Esophagus muscularis mucosa (tissue), 4 donors: Measurements from ENCODE around the gene RBM12. TPM values are rescaled to one million over a fixed set of nuclear protein-coding genes. Genes with fewer than 3 reads are reported as not detected.
A peak's percentile ranks its signal among the peaks of the same experiment; 100 is the strongest.

ENCODE experiments used
- DNase-seq: peaks from one replicate; pipeline ENCODE4 v3.0.0-alpha.2; 2017; ENCODE audit errors: extremely low spot score
- H3K27ac ChIP-seq, 4 donors: fragments of 200-600 bp; sonication (generic); replicated peaks in 1 of 4; 1 replicate in 3 of 4; 2 replicates in 1 of 4; pipeline ENCODE4 v1.5.1; 2016 to 2019; ENCODE audit warnings: mild to moderate bottlenecking in 1 of 4
- H3K27me3 ChIP-seq, 4 donors: fragments of 200-600 bp; sonication (generic); one replicate each; pipeline versions ENCODE4 v1.5.1 to v1.6.0; 2016 to 2019
- H3K36me3 ChIP-seq, 4 donors: fragments of 200-600 bp; sonication (generic); one replicate each; pipeline ENCODE4 v1.5.1; 2016 to 2019
- H3K4me1 ChIP-seq, 4 donors: fragments of 200-600 bp; sonication (generic); one replicate each; pipeline ENCODE4 v1.5.1; 2016 to 2019
- H3K4me3 ChIP-seq, 4 donors: fragments of 200-600 bp; sonication (generic); 1 replicate in 2 of 4; 2 replicates in 2 of 4; pipeline ENCODE4 v1.5.1; 2016 to 2019; ENCODE audit warnings: mild to moderate bottlenecking in 4 of 4, moderate library complexity in 1 of 4
- H3K9me3 ChIP-seq, 4 donors: fragments of 200-600 bp; sonication (generic); 1 replicate in 3 of 4; 2 replicates in 1 of 4; pipeline ENCODE4 v1.5.1; 2016 to 2019
- EP300 ChIP-seq: sonication (generic); formaldehyde crosslinking; IDR thresholded peaks from one replicate; pipeline ENCODE4 v1.6.1; 2017; ENCODE audit warnings: antibody characterized with exemption
- POLR2A ChIP-seq: fragments of 450-650 bp; IDR thresholded peaks from one replicate; pipeline ENCODE4 v1.6.1; 2017; ENCODE audit warnings: antibody characterized with exemption, moderate library complexity, mild to moderate bottlenecking, low read depth
- POLR2AphosphoS5 ChIP-seq, 2 donors: sonication (generic); formaldehyde crosslinking; IDR thresholded peaks; one replicate each; pipeline ENCODE4 v1.6.1; 2017; ENCODE audit warnings: antibody characterized with exemption in 2 of 2
- WGBS: methylation state at CpG from one replicate; pipeline ENCODE4 v1.1.5; 2018; 5-methylcytosine and 5-hydroxymethylcytosine counted together
- intact Hi-C: fragments of 100-400 bp; cut with DNase I; formaldehyde crosslinking; loops from one replicate; pipeline ENCODE4 v1.15.1; 2023
- total RNA-seq, 4 donors: library from RNA; depleted of rRNA; stranded (reverse); fragments of >200 nt; gene quantifications; one replicate each; pipeline versions ENCODE4 v1.1.0 to v1.2.1, GENCODE V29; 2016
- TF ChIP-seq, protein P1 (sequence below), 3 experiments: fragments of 200-600 bp in 2 of 3; fragments of 450-650 bp in 1 of 3; sonication (generic) in 2 of 3; IDR thresholded peaks; one replicate each; pipeline ENCODE4 v1.5.1; 2017 to 2019; ENCODE audit warnings: antibody characterized with exemption in 3 of 3, mild to moderate bottlenecking in 2 of 3, moderate library complexity in 1 of 3

RBM12 gene
- total RNA-seq, 4 donors from 2014 or later: 21.0 to 30.6 (median 24.0) TPM

DNA sequence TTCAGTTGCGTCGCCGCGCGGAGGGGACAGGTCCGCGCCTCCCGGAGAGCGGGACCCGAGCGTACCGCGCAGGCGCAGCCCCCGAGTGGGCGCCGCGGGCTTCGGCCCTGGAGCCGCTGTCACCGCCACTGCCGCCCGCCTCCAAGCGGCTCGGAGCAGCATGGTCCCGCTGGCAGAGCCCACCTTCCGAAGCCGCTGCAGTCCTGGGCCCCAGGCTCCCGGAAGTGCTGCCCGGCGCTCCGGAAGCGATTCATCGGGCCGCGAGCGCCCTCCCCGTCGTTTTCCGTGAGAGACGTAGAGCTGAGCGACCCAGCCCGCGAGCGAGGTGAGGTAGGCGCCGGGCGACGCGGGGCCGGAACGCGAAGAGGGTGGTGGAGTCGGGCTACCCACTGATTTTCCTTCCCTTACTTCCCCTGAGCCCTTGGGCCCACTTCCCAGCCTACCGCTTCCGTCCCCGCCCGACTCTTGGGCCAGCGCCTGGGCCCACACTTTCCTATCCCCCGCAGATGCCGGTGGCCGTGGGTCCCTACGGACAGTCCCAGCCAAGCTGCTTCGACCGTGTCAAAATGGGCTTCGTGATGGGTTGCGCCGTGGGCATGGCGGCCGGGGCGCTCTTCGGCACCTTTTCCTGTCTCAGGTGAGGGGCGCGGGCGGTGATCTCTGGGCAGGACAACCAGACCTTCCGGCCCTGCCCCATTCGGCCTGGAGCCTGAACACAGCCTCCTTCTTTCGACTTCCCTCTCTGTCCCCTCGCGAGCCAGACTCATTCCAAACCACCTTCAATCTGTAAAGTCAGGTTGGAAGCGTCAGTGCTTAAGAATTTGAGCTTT, 34.6 kb upstream of the RBM12 start, which contains the start of the genes NFS1 and ROMO1:
Gene NFS1 (minus strand): TSS at position 226 of the 830 bp plus-strand sequence. CDS start 64 bp downstream, at position 162.
Gene ROMO1 (plus strand): TSS at position 279 of the 830 bp plus-strand sequence. CDS start 228 bp downstream, at position 507.
- Histone ChIP-seq H3K36me3 (peaks cover 18 to 57% (median 56%) of the 10 kb centered on the region in 4 donors), H3K27me3 (no peaks in the 10 kb centered on the region), H3K4me1 (peaks cover 19 to 43% (median 29%) of the 10 kb centered on the region in 4 donors), H3K4me3 (peak within 1 kb of the TSS; percentile 88 to 100 (median 92)), H3K9me3 (no peaks in the 10 kb centered on the region), H3K27ac (peak within 1 kb of the TSS; percentile 91 to 95 (median 94))
- TF ChIP-seq POLR2AphosphoS5 (IDR thresholded peaks at IDR 0.05) (peak; percentile 88 to 92), POLR2A (peak; percentile 29), EP300 (no peak)
- TF ChIP-seq, protein P1, sequence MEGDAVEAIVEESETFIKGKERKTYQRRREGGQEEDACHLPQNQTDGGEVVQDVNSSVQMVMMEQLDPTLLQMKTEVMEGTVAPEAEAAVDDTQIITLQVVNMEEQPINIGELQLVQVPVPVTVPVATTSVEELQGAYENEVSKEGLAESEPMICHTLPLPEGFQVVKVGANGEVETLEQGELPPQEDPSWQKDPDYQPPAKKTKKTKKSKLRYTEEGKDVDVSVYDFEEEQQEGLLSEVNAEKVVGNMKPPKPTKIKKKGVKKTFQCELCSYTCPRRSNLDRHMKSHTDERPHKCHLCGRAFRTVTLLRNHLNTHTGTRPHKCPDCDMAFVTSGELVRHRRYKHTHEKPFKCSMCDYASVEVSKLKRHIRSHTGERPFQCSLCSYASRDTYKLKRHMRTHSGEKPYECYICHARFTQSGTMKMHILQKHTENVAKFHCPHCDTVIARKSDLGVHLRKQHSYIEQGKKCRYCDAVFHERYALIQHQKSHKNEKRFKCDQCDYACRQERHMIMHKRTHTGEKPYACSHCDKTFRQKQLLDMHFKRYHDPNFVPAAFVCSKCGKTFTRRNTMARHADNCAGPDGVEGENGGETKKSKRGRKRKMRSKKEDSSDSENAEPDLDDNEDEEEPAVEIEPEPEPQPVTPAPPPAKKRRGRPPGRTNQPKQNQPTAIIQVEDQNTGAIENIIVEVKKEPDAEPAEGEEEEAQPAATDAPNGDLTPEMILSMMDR (IDR thresholded peaks at IDR 0.05): peak; percentile 14 to 42 (median 36)
- 0% methylated on average over 18 of the region's 81 CpGs for WGBS
- intact Hi-C loops: loop anchor here (2.0 kb wide), 1 partner anchor 73 kb away; the partner anchor contains the start of gene PHF20
- DNase-seq: peak; percentile 96

DNA sequence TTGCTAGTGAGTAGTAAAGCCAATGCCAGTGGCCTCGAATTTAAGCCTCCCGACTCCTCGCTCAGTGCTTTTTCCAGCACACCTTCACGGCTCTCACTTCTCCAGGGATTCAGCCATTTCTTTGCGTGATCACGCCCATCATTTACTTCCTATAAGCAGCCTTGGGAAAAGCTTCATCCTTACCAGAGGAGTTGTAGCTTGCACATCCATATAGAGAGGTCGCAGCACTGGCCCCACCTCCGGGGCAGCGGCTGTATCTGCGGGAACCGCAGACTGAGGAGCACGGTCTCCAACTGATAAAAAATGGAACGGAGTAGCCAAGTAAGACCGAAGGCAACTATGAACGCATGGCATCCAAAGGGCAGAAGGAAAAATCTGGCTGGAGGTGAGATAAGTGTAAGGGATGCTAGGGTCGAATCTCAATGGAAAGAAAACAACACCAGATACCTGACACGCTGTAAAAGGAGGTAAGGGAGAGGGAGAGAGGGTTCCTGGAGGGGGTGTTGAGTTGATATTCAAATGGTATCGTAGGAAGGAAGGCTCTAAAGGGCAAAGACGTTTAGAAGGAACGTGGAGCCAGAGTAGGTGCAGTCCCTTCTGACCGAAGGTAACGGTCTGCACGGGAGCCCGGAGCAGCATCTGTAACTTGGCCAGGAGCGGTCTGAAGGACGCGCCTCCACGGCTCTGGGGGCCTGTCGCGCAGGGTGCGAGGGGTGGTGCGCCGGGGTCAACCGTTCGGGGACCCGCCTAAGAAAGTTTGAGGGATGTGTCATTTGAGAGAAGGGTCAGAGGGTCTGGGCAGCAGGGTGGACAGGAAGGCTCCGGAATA, 33.8 kb upstream of the RBM12 start:
- Histone ChIP-seq H3K36me3 (peaks cover 18 to 57% (median 56%) of the 10 kb centered on the region in 4 donors), H3K4me1 (peaks cover 19 to 43% (median 29%) of the 10 kb centered on the region in 4 donors), H3K9me3 (no peaks in the 10 kb centered on the region), H3K4me3 (peak overlapping the region; percentile 88 to 100 (median 92)), H3K27me3 (no peaks in the 10 kb centered on the region), H3K27ac (peak overlapping the region; percentile 91 to 95 (median 94))
- intact Hi-C loops: loop anchor here (2.0 kb wide), 1 partner anchor 74 kb away; the partner anchor contains the start of gene PHF20
- 5% methylated on average over 36 of the region's 37 CpGs for WGBS
- no peak for DNase-seq
- no peak for TF ChIP-seq POLR2A
- TF ChIP-seq EP300: no peak
- no peak for TF ChIP-seq POLR2AphosphoS5 (IDR thresholded peaks at IDR 0.05)
- TF ChIP-seq, protein P1 (IDR thresholded peaks at IDR 0.05): no peak

DNA sequence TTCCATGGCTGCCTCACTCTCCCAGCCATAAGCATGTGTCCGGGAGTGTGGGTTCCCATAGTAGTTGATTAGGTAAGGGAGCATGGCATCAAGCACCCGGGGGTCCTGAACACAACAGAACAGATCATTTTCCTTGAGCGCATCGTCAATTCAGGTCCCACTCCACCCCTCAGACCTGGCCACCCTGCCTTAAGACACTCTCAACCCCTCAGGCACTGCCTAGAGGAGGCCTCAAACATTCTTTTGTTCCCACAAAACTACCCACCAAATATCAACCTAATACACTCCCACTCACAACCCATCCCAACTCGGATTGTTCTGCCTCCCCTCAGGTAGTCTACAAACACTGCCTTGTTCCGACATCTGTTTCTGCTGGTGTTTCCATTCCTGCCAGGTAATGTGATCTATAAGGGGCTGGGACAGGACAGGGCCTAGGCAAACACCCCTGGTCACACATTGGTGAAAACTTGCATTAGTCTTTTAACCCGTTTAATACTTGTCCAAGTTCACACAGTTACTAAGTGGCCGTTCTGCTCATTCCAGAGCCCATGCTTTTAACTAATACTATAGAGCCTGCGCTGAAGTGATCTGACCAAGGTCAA, 33.1 kb upstream of the RBM12 start:
- peak overlapping the region in 2 of 4 donors; percentile 91 to 95 for H3K27ac ChIP-seq
- TF ChIP-seq POLR2A (no peak), EP300 (no peak)
- TF ChIP-seq, protein P1 (IDR thresholded peaks at IDR 0.05): no peak
- 72% methylated on average over 9 of the region's 9 CpGs for WGBS
- no peaks in the 10 kb centered on the region for H3K27me3 ChIP-seq
- H3K4me1 ChIP-seq: peaks cover 19 to 40% (median 29%) of the 10 kb centered on the region in 4 donors
- no peaks in the 10 kb centered on the region for H3K9me3 ChIP-seq
- DNase-seq: no peak
- intact Hi-C loops: loop anchor here (2.0 kb wide), 1 partner anchor 75 kb away; the partner anchor contains the start of gene PHF20
- peaks cover 13 to 57% (median 56%) of the 10 kb centered on the region in 4 donors for H3K36me3 ChIP-seq
- H3K4me3 ChIP-seq: peak overlapping the region; percentile 88 to 100 (median 92)

GRCh38 chr20:35695978-35696377, 31.3 kb upstream of the RBM12 start:
- 87% methylated on average over 4 of the region's 4 CpGs for WGBS
- intact Hi-C loops: no loop called here

More at GRCh38 chr20:35695978-35696377, 31.3 kb upstream of the RBM12 start:
- no peaks in the 10 kb centered on the region for H3K9me3 ChIP-seq
- no peak overlapping the region for H3K27ac ChIP-seq
- H3K36me3 ChIP-seq: peaks cover 14 to 57% (median 54%) of the 10 kb centered on the region in 4 donors
- peaks cover 19 to 34% (median 29%) of the 10 kb centered on the region in 4 donors for H3K4me1 ChIP-seq
- DNase-seq: no peak
- no peak overlapping the region for H3K4me3 ChIP-seq
- H3K27me3 ChIP-seq: no peaks in the 10 kb centered on the region
- TF ChIP-seq, protein P1 (IDR thresholded peaks at IDR 0.05): no peak
- TF ChIP-seq POLR2AphosphoS5 (IDR thresholded peaks at IDR 0.05) (no peak), POLR2A (no peak), EP300 (no peak)
